HG03469 (cell line): ENCODE measurements around the gene HRAS.

Experiments
- ATAC-seq: cut with Tn5 transposase; IDR thresholded peaks from one replicate; pipeline ENCODE4 v1.9.1; 2021; ENCODE audit warnings: mild to moderate bottlenecking, moderate library complexity, moderate number of reproducible peaks; ENCODE audit not compliant: unreplicated experiment

The HRAS gene

DNA sequence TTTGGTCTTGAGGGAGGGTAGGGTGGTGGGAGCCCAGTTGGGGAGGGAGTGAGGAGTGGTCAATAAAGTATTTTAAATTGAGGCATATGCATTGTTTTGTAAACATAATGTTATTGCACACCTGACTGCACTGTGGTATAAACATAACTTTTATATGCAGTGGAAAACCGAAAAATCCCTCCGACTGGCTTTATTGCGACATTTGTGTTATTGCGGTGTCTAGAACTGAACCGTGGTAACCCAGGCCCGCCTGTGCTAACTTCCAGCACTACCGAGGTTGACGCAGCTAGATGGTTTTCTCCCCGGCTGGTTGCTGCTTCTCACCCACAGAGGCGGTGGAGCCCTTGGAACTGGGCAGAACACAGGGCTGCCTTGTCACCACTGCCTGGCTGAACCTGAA, 20.8 kb downstream of the HRAS start:
- no peak for ATAC-seq

GRCh38 chr11:512761-513595, 22.4 kb downstream of the HRAS start:
- no peak for ATAC-seq

GRCh38 chr11:508956-509355, 26.4 kb downstream of the HRAS start:
- ATAC-seq, result no peak

DNA sequence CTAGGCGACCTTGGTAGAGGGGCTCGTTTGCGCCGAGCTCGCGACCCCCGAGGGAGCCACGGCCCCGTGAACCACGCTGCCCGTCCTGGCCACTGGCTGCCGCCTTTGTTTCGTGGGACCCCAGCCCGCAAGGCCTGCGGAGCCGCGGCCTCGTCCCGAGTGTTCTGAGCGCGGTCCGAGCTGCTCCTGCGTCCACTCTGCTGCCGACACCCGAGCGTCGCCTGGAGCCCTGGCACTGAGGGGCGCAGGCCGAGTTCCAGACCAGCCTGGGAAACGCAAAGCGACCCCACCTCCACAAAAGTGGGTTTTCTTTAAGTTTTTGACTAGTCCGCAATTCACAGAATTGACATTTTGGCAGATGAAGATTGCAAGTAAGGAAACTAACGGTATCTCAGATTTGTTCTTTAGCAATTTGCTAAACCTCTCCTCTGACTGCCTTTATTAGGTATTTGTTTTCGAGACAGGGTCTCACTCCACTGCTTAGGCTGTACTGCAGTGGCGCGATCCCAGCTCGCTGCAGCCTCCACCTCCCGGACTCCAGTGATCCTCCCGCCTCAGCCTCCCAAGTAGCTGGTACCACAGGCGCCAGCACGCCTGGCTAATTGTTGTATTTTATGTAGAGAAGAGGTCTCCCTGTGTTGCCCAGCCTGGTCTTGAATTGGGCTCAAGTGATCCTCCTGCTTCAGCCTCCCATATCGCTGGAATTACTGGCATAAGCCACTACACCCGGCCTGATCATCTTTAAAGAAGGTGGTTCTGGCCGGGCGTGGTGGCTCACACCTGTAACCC, 27.5 kb downstream of the HRAS start:
- no peak for ATAC-seq

GRCh38 chr11:506995-507726, 28.2 kb downstream of the HRAS start, which contains the start of gene RNH1:
TSS of gene RNH1 (minus strand) at chr11:507242. CDS start at chr11:502162, 5,080 bp downstream.
- peak; percentile 24 for ATAC-seq

DNA sequence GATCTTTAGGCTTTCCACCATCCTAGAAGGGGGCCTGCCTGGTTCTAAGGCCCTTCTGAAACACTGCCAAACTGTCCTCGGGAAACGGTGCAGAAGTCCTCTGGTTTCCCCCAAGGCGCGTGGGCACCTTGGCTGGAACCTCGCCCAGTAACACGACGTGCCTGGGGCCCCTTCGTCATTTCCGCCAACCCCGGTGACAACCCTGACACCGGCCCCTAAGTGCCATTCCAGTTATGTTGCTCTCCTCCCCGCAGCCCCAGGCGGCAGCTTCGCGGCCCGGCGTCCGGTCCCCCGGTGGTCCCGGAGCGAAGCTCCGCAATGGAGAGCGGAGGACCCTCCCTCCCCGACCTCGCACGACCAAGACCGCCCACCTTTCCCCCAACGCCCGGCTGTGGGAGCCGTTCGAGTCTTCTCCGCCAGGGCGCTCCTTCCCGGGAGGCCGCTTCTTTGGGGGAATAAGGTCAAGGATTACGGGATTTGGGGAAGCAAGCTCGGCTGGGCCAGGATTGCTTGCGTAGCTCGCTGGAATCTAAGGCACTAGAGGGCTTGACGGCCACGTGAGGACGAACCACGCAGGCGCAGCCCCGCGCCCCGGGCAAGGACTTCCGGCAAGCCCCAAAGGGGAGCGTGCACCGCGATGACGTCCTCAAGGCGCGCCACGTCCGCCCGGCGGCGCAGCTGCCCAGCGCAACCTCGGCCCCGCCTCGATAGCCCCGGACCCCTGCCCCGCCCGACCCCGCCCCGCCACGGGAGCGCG, 29.0 kb downstream of the HRAS start:
- ATAC-seq, result peak; percentile 61

DNA sequence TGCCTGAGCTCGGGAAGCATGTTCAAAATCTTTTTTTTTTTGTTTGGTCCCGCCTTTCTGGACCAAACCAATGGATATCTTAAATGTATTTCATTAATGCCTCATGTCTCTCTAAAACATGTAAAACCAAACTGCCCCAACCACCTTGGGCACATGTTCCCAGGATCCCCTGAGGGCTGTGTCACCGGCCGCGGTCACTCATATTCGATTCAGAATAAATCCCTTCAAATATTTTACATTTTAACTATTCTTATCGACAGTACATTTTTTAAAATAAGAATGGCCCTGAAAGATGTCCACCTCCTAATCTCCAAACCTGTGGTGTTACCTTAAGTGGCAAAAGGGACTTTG, 30.4 kb downstream of the HRAS start:
- no peak for ATAC-seq

- ATAC-seq, result no peak
These were observed 31.1 kb downstream of the HRAS start for GRCh38 chr11:504053-504993.

GRCh38 chr11:503179-503981, 32.0 kb downstream of the HRAS start:
- ATAC-seq, result no peak

DNA sequence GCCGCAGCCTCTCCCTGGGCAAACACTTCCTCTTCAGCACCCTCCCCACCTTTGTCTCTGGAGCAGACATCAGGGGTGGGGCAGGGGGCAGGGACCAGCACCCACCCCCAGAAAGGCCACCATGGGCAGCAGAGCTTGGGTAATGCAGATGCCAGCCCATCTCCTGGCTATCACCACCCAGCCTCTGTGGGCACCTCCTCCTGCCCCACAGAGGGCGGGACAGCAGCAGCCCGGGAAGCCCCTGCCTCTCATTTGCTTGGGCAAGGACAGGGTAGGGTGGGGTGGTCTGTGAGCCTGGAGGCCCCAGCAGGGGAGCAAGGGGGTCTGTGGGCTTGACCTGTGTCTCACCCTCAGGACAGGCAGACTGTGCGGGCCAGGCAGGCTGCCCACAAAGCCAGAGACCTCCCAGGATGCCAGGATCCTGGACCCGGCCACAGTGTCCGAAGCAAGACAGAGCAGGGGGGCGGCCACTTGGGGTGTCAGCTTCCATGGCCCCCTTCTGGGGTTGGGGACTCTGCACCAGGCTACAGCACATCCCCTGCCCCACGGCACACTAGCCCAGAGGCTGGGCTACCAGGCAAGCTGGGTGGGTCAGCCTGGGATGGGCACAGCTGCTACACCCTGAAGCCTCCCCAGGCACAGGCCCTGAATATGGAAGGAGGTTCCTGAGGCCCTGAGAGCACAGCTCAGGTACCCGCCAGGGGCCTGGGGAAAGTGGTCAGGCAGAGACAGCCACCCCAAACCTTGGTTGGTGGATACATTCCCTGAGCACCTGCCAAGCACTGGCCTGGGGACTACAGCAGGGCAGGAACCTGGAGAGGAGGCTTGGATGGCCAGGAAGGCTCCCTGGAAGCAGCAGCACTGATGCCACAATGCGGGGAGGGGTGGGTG, 32.8 kb downstream of the HRAS start:
- ATAC-seq, result no peak

- no peak for ATAC-seq
These were observed 33.6 kb downstream of the HRAS start for GRCh38 chr11:501683-502287.

- no peak for ATAC-seq
These were observed 34.2 kb downstream of the HRAS start for GRCh38 chr11:501001-501682.

- no peak for ATAC-seq
These were observed 35.9 kb downstream of the HRAS start for GRCh38 chr11:499201-500076.

GRCh38 chr11:498297-499181, 36.8 kb downstream of the HRAS start:
- ATAC-seq, result no peak
